ENCODE measurements around the gene RBM3.

The RBM3 gene

GRCh38 chrX:48611703-48612102 is 37.4 kb downstream of the RBM3 start:
- DNase-seq (no peak), ATAC-seq (ENCODE audit: insufficient read depth, low read depth) (no peak)
- Histone ChIP-seq H3K4me1 (ENCODE audit: insufficient read depth, low read length) (no peaks in the 10 kb centered on the region), H3K27me3 (ENCODE audit: insufficient read depth, low read length, poor library complexity) (no peaks in the 10 kb centered on the region), H3K4me2 (ENCODE audit: insufficient read depth, low read length) (no peak overlapping the region), H3K79me2 (ENCODE audit: insufficient read depth, low read length) (no peaks in the 10 kb centered on the region), H3K9me3 (ENCODE audit: insufficient read depth, low read length, severe bottlenecking) (no peaks in the 10 kb centered on the region), H3K36me3 (ENCODE audit: insufficient read depth, low read length) (no peaks in the 10 kb centered on the region), H2AFZ (ENCODE audit: low read depth, low read length) (no peak overlapping the region), H3K4me3 (ENCODE audit: low read depth in 1 of 2, low read length in 2 of 2) (no peak overlapping the region), H3K27ac (ENCODE audit: low read length) (no peak overlapping the region), H4K20me1 (ENCODE audit: insufficient read depth, low read length) (no peaks in the 10 kb centered on the region), H3K9ac (ENCODE audit: low read depth, low read length) (no peak overlapping the region)
- TF ChIP-seq CTCF (IDR thresholded peaks at IDR 0.05; ENCODE audit: borderline replicate concordance, extremely low read depth, low read length, poor library complexity, severe bottlenecking) (no peak), EZH2 (IDR thresholded peaks at IDR 0.05; ENCODE audit: borderline replicate concordance, low read depth, low read length, severe bottlenecking) (no peak)

- H3K27ac ChIP-seq (ENCODE audit: low read length) = no peak overlapping the region
- TF ChIP-seq CTCF (IDR thresholded peaks at IDR 0.05; ENCODE audit: borderline replicate concordance, extremely low read depth, low read length, poor library complexity, severe bottlenecking) (no peak), EZH2 (IDR thresholded peaks at IDR 0.05; ENCODE audit: borderline replicate concordance, low read depth, low read length, severe bottlenecking) (no peak)
- H3K9ac ChIP-seq (ENCODE audit: low read depth, low read length) = no peak overlapping the region
- no peaks in the 10 kb centered on the region for H3K79me2 ChIP-seq (ENCODE audit: insufficient read depth, low read length)
- H3K4me1 ChIP-seq (ENCODE audit: insufficient read depth, low read length) = no peaks in the 10 kb centered on the region
- H4K20me1 ChIP-seq (ENCODE audit: insufficient read depth, low read length) = no peaks in the 10 kb centered on the region
- DNase-seq = no peak
- H2AFZ ChIP-seq (ENCODE audit: low read depth, low read length) = no peak overlapping the region
- H3K36me3 ChIP-seq (ENCODE audit: insufficient read depth, low read length) = no peaks in the 10 kb centered on the region
- no peaks in the 10 kb centered on the region for H3K27me3 ChIP-seq (ENCODE audit: insufficient read depth, low read length, poor library complexity)
- no peak for ATAC-seq (ENCODE audit: insufficient read depth, low read depth)
- no peak overlapping the region for H3K4me3 ChIP-seq (ENCODE audit: low read depth in 1 of 2, low read length in 2 of 2)
- H3K9me3 ChIP-seq (ENCODE audit: insufficient read depth, low read length, severe bottlenecking) = no peaks in the 10 kb centered on the region
- H3K4me2 ChIP-seq (ENCODE audit: insufficient read depth, low read length) = no peak overlapping the region
Measured at GRCh38 chrX:48613502-48614160, 39.3 kb downstream of the RBM3 start.

- TF ChIP-seq CTCF (IDR thresholded peaks at IDR 0.05; ENCODE audit: borderline replicate concordance, extremely low read depth, low read length, poor library complexity, severe bottlenecking) = no peak
- TF ChIP-seq EZH2 (IDR thresholded peaks at IDR 0.05; ENCODE audit: borderline replicate concordance, low read depth, low read length, severe bottlenecking) = no peak
- Histone ChIP-seq H3K36me3 (ENCODE audit: insufficient read depth, low read length) (no peaks in the 10 kb centered on the region), H3K27me3 (ENCODE audit: insufficient read depth, low read length, poor library complexity) (no peaks in the 10 kb centered on the region), H4K20me1 (ENCODE audit: insufficient read depth, low read length) (no peaks in the 10 kb centered on the region), H3K4me1 (ENCODE audit: insufficient read depth, low read length) (no peaks in the 10 kb centered on the region), H2AFZ (ENCODE audit: low read depth, low read length) (no peak overlapping the region), H3K4me2 (ENCODE audit: insufficient read depth, low read length) (no peak overlapping the region), H3K9me3 (ENCODE audit: insufficient read depth, low read length, severe bottlenecking) (no peaks in the 10 kb centered on the region), H3K27ac (ENCODE audit: low read length) (no peak overlapping the region), H3K4me3 (ENCODE audit: low read depth in 1 of 2, low read length in 2 of 2) (no peak overlapping the region), H3K9ac (ENCODE audit: low read depth, low read length) (no peak overlapping the region), H3K79me2 (ENCODE audit: insufficient read depth, low read length) (no peaks in the 10 kb centered on the region)
- ATAC-seq (ENCODE audit: insufficient read depth, low read depth) (no peak), DNase-seq (no peak)
Measured at GRCh38 chrX:48616576-48616975, 42.3 kb downstream of the RBM3 start.

All from DND-41 (cell line).